KMS-11 (cell line): ENCODE data around the gene NUB1.

ENCODE experiments used
- H2AFZ ChIP-seq: fragments of 200-600 bp; sonication (generic); 2 replicates; pipeline ENCODE4 v1.6.1; 2016; ENCODE audit warnings: antibody characterized with exemption, mixed run types, low read depth
- H3K27ac ChIP-seq: fragments of 200-600 bp; sonication (generic); 2 replicates; pipeline ENCODE4 v1.6.1; 2016; ENCODE audit warnings: mild to moderate bottlenecking, mixed run types
- H3K27me3 ChIP-seq: fragments of 200-600 bp; sonication (generic); 2 replicates; pipeline ENCODE4 v1.6.1; 2017; ENCODE audit warnings: mild to moderate bottlenecking, low read depth, mixed run types, moderate library complexity; ENCODE audit not compliant: insufficient read depth
- H3K36me3 ChIP-seq: fragments of 200-600 bp; sonication (generic); 2 replicates; pipeline ENCODE4 v1.6.1; 2017; ENCODE audit warnings: mild to moderate bottlenecking, mixed run types; ENCODE audit not compliant: insufficient read depth
- H3K4me1 ChIP-seq: fragments of 200-600 bp; sonication (generic); 2 replicates; pipeline ENCODE4 v1.6.1; 2016; ENCODE audit warnings: mild to moderate bottlenecking, low read depth, mixed run types; ENCODE audit not compliant: poor library complexity, severe bottlenecking
- H3K4me2 ChIP-seq: fragments of 200-600 bp; sonication (generic); 2 replicates; pipeline ENCODE4 v1.7.0; 2016; ENCODE audit warnings: mild to moderate bottlenecking, mixed run types
- H3K4me3 ChIP-seq: fragments of 200-600 bp; sonication (generic); IDR thresholded peaks from 2 replicates; pipeline ENCODE4 v1.6.1; 2017; ENCODE audit warnings: low read depth, low read length, mixed read lengths; ENCODE audit not compliant: insufficient read depth
- H3K79me2 ChIP-seq: fragments of 200-600 bp; sonication (generic); 2 replicates; pipeline ENCODE4 v1.6.1; 2016; ENCODE audit warnings: low read depth, mixed run types; ENCODE audit not compliant: insufficient read depth
- H3K9ac ChIP-seq: fragments of 200-600 bp; sonication (generic); 2 replicates; pipeline ENCODE4 v1.6.1; 2016; ENCODE audit warnings: mild to moderate bottlenecking, mixed run types
- H4K20me1 ChIP-seq: fragments of 200-600 bp; sonication (generic); 2 replicates; pipeline ENCODE4 v1.6.1; 2016; ENCODE audit warnings: mild to moderate bottlenecking, mixed run types; ENCODE audit not compliant: insufficient read depth
- TF ChIP-seq, protein P1 (sequence below): fragments of 200-600 bp; sonication (generic); conservative IDR thresholded peaks from 2 replicates; pipeline ENCODE4 v1.6.1; 2017; ENCODE audit warnings: low read depth, mild to moderate bottlenecking, antibody characterized with exemption, low read length, moderate library complexity, mixed read lengths

NUB1 gene

DNA sequence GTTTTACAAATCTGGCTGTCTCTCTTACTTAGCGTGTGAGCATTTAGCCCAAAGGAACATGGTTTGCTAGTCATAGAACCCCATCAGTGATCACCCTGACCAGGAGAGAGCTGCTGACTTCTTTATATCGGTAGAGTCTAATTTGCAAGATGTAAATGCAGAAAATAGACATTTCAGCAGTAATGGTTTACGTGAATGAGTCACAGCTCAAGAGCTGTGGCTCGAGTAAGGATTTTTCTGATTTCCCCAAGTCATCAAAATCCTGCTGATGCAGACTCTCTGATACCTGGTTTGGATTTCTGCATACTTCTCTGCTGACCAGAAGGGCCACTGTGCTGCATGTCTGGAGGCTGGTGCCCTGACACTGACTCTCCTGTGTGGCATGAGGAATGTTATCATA lies 25.7 kb downstream of the NUB1 start:
- peaks cover 36% of the 10 kb centered on the region for H3K4me1 ChIP-seq
- H3K4me2 ChIP-seq, result peak overlapping the region; percentile 34; the same call in 1 of the 2 replicates
- no peak overlapping the region for H3K27ac ChIP-seq
- H3K79me2 ChIP-seq, result no peaks in the 10 kb centered on the region
- no peak overlapping the region for H3K4me3 ChIP-seq
- H3K9ac ChIP-seq, result no peak overlapping the region
- H3K27me3 ChIP-seq, result no peaks in the 10 kb centered on the region
- no peaks in the 10 kb centered on the region for H4K20me1 ChIP-seq
- no peak overlapping the region for H2AFZ ChIP-seq
- TF ChIP-seq, protein P1, sequence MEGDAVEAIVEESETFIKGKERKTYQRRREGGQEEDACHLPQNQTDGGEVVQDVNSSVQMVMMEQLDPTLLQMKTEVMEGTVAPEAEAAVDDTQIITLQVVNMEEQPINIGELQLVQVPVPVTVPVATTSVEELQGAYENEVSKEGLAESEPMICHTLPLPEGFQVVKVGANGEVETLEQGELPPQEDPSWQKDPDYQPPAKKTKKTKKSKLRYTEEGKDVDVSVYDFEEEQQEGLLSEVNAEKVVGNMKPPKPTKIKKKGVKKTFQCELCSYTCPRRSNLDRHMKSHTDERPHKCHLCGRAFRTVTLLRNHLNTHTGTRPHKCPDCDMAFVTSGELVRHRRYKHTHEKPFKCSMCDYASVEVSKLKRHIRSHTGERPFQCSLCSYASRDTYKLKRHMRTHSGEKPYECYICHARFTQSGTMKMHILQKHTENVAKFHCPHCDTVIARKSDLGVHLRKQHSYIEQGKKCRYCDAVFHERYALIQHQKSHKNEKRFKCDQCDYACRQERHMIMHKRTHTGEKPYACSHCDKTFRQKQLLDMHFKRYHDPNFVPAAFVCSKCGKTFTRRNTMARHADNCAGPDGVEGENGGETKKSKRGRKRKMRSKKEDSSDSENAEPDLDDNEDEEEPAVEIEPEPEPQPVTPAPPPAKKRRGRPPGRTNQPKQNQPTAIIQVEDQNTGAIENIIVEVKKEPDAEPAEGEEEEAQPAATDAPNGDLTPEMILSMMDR, result no peak
- no peaks in the 10 kb centered on the region for H3K36me3 ChIP-seq

DNA sequence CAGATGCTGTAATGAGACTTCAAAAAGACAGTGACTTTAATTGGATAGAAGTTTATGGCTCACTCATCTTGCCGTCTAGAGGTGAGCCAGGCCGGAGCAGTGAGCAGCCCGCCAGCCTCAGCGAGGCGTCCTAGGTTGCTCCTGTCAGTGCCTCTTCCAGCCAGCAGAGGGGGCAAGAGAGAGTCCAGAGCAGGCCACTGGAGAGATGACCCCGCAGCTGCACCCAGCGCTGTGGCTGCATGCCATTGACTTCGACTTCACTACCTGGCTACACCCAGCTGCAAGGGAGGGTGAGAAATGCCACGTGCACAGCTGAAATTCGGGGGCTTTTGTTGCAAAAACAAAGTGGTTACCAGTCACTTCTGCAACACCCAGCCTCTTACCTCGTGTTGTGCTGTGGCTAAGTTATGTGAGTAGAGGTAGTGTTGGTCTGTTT lies 26.5 kb downstream of the NUB1 start:
- no peaks in the 10 kb centered on the region for H3K27me3 ChIP-seq
- no peaks in the 10 kb centered on the region for H4K20me1 ChIP-seq
- H3K9ac ChIP-seq, result no peak overlapping the region
- TF ChIP-seq, protein P1, result peak; percentile 98
- no peaks in the 10 kb centered on the region for H3K79me2 ChIP-seq
- H2AFZ ChIP-seq, result peak overlapping the region; percentile 28; the same call in 1 of the 2 replicates
- peak overlapping the region; percentile 3; the same call in 1 of the 2 replicates for H3K27ac ChIP-seq
- H3K4me3 ChIP-seq, result no peak overlapping the region
- peaks cover 36% of the 10 kb centered on the region for H3K4me1 ChIP-seq
- no peaks in the 10 kb centered on the region for H3K36me3 ChIP-seq
- peak overlapping the region; percentile 34; the same call in 1 of the 2 replicates for H3K4me2 ChIP-seq

DNA sequence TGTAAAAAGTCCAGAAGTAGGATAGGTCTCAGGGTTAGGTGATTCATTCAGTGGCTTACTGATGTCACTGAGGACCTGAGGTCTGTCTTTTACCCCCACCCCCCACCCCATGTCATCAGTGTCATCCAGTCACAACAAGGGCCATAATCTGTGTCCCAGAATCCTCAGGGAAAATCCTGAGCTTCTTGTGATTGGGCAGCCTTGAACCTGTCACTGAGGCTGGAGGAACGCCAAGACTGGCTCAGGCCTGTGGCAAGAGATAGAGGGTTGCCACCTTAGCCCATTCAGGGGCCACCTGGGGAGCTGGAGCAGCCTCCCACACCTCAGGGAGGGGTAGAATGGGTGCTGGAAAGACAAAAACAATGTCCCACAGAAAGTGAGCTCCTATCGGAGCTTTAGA lies 29.7 kb downstream of the NUB1 start:
- no peaks in the 10 kb centered on the region for H3K36me3 ChIP-seq
- no peak overlapping the region for H2AFZ ChIP-seq
- no peak overlapping the region for H3K9ac ChIP-seq
- no peaks in the 10 kb centered on the region for H4K20me1 ChIP-seq
- H3K27me3 ChIP-seq, result no peaks in the 10 kb centered on the region
- H3K79me2 ChIP-seq, result no peaks in the 10 kb centered on the region
- no peak overlapping the region for H3K27ac ChIP-seq
- peaks cover 36% of the 10 kb centered on the region for H3K4me1 ChIP-seq
- H3K4me2 ChIP-seq, result no peak overlapping the region
- TF ChIP-seq, protein P1, result no peak
- H3K4me3 ChIP-seq, result no peak overlapping the region

DNA sequence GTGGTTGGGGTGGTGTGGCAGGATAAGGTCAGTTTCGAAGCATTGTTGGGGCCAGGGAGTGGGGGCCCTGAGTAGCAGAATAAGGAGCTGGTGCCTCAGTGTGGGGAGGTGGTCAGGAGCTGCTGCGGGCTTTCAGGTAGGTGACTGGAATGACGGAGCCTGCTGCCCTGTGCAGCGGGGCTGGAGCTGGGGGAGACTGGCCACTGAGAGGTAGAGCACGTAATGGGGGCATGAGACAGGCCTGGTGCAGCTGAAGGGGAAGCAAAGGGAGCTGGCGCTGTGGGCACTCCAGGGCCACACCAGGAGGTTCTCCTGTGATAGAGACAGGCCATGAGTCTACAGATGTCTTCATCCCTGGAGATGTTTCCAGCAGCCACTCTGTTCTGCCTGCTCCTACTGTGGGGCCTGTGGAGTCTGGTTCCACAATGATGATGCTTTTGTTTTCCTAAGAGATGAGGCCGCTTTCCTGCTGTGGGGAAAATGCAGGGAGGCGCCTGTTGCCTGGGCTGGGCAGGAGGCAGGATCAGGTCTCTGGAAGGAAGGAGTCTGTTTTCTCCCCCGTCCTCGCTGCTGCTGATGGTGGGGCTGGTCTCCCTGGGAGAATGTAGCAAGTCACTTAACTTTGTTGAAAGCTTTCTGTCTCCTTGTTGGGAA lies 31.1 kb downstream of the NUB1 start:
- H3K4me1 ChIP-seq, result peaks cover 21% of the 10 kb centered on the region
- no peaks in the 10 kb centered on the region for H4K20me1 ChIP-seq
- no peak overlapping the region for H3K4me3 ChIP-seq
- H3K27ac ChIP-seq, result no peak overlapping the region
- H3K79me2 ChIP-seq, result no peaks in the 10 kb centered on the region
- no peaks in the 10 kb centered on the region for H3K27me3 ChIP-seq
- no peaks in the 10 kb centered on the region for H3K36me3 ChIP-seq
- no peak overlapping the region for H2AFZ ChIP-seq
- TF ChIP-seq, protein P1, result no peak
- no peak overlapping the region for H3K4me2 ChIP-seq
- H3K9ac ChIP-seq, result no peak overlapping the region
